IMR-90 (cell line): ENCODE results near the gene RNF2. TPM values are rescaled to one million over a fixed set of nuclear protein-coding genes. Genes with fewer than 3 reads are reported as not detected.

Experiments
- ATAC-seq: fragments of 200-7000 bp; cut with Tn5 transposase; 2 replicates; pipeline ENCODE4 v1.9.1; 2020; ENCODE audit warnings: low read depth, mild to moderate bottlenecking, moderate library complexity
- BruUV-seq: library from RNA; stranded (reverse); fragments of 400-500 nt; replicated peaks from 2 replicates; lab custom pipeline; 2021; lab: Mats Ljungman, UMichigan
- CTCF ChIA-PET: fragments of 300-600 bp; formaldehyde crosslinking; extraction: SDS; loops from one replicate; lab custom pipeline; 2021; ENCODE audit warnings: antibody characterized with exemption; lab: Yijun Ruan, JAX
- POLR2A ChIA-PET: fragments of 300-600 bp; sonication (Branson Sonifier 250); formaldehyde crosslinking; loops from one replicate; lab custom pipeline; 2022; ENCODE audit warnings: antibody characterized with exemption; ENCODE audit not compliant: unreplicated experiment; lab: Charles Lee
- DNase-seq: peaks from one replicate; pipeline ENCODE4 v3.0.0; 2013
- H2AFZ ChIP-seq: replicated peaks from 2 replicates; pipeline ENCODE3; 2013; ENCODE audit warnings: low read length, mild to moderate bottlenecking; ENCODE audit not compliant: poor library complexity
- H2AK5ac ChIP-seq: 2 replicates; pipeline ENCODE4 v1.6.1; 2013; ENCODE audit warnings: low read depth, low read length, inconsistent platforms
- H2AK9ac ChIP-seq: replicated peaks from 2 replicates; pipeline ENCODE3; 2013; ENCODE audit warnings: mild to moderate bottlenecking, low read depth, low read length, moderate library complexity; ENCODE audit not compliant: poor library complexity
- H2BK120ac ChIP-seq: 2 replicates; pipeline ENCODE4 v1.6.1; 2013; ENCODE audit warnings: low read depth, low read length, inconsistent platforms
- H2BK15ac ChIP-seq: 3 replicates; pipeline ENCODE4 v1.6.1; 2013; ENCODE audit warnings: low read depth, low read length, inconsistent platforms
- H2BK20ac ChIP-seq: 2 replicates; pipeline ENCODE4 v1.6.1; 2013; ENCODE audit warnings: low read depth, mild to moderate bottlenecking, inconsistent platforms, low read length, moderate library complexity
- H2BK5ac ChIP-seq: 2 replicates; pipeline ENCODE4 v1.6.1; 2013; ENCODE audit warnings: mild to moderate bottlenecking, low read depth, low read length, inconsistent platforms; ENCODE audit not compliant: poor library complexity, severe bottlenecking
- H3K14ac ChIP-seq: replicated peaks from 2 replicates; pipeline ENCODE4 v1.6.1; 2013; ENCODE audit warnings: low read depth, low read length, inconsistent platforms
- H3K18ac ChIP-seq: 2 replicates; pipeline ENCODE4 v1.6.1; 2013; ENCODE audit warnings: low read depth, low read length, control low read depth
- H3K23ac ChIP-seq: 2 replicates; pipeline ENCODE4 v1.6.1; 2013; ENCODE audit warnings: low read depth, low read length, inconsistent platforms
- H3K27ac ChIP-seq: 2 replicates; pipeline ENCODE4 v1.5.1; 2013; ENCODE audit warnings: mild to moderate bottlenecking, control low read depth, low read length; ENCODE audit not compliant: insufficient read depth
- H3K27me3 ChIP-seq: 2 replicates; pipeline ENCODE4 v1.6.1; 2013; ENCODE audit warnings: low read length; ENCODE audit not compliant: control insufficient read depth, insufficient read depth
- H3K36me3 ChIP-seq: 2 replicates; pipeline ENCODE4 v1.6.1; 2013; ENCODE audit warnings: low read length, mixed read lengths; ENCODE audit not compliant: control insufficient read depth, insufficient read depth
- H3K4ac ChIP-seq: 2 replicates; pipeline ENCODE4 v1.6.1; 2013; ENCODE audit warnings: low read depth, low read length, inconsistent platforms
- H3K4me1 ChIP-seq: 2 replicates; pipeline ENCODE4 v1.6.1; 2013; ENCODE audit warnings: low read length, mixed read lengths; ENCODE audit not compliant: control insufficient read depth, insufficient read depth
- H3K4me2 ChIP-seq: 2 replicates; pipeline ENCODE4 v1.6.1; 2013; ENCODE audit warnings: low read depth, mild to moderate bottlenecking, control low read depth, low read length, moderate library complexity
- H3K4me3 ChIP-seq: 2 replicates; pipeline ENCODE4 v1.5.1; 2013; ENCODE audit warnings: low read depth, mild to moderate bottlenecking, control low read depth, low read length, moderate library complexity; ENCODE audit not compliant: insufficient read depth
- H3K56ac ChIP-seq: 2 replicates; pipeline ENCODE4 v1.6.1; 2013; ENCODE audit warnings: low read length, inconsistent platforms; ENCODE audit not compliant: insufficient read depth; ENCODE audit errors: extremely low read depth
- H3K79me1 ChIP-seq, 2 experiments: 2 replicates each; pipeline ENCODE4 v1.6.1; 2013; ENCODE audit warnings: low read length in 2 of 2, inconsistent platforms in 1 of 2, low read depth in 1 of 2
- H3K9ac ChIP-seq: 2 replicates; pipeline ENCODE4 v1.6.1; 2013; ENCODE audit warnings: low read depth, low read length, control low read depth
- H3K9me1 ChIP-seq: 2 replicates; pipeline ENCODE4 v1.6.1; 2013; ENCODE audit warnings: low read length, inconsistent platforms; ENCODE audit not compliant: insufficient read depth
- H3K9me3 ChIP-seq: 2 replicates; pipeline ENCODE4 v1.6.1; 2013; ENCODE audit warnings: low read length; ENCODE audit not compliant: control insufficient read depth, insufficient read depth
- H4K20me1 ChIP-seq: 2 replicates; pipeline ENCODE4 v1.6.1; 2013; ENCODE audit warnings: low read length, inconsistent platforms; ENCODE audit not compliant: insufficient read depth
- H4K5ac ChIP-seq: 2 replicates; pipeline ENCODE4 v1.6.1; 2013; ENCODE audit warnings: mild to moderate bottlenecking, low read depth, low read length, control low read depth
- H4K8ac ChIP-seq, 2 experiments: 2 replicates each; pipeline ENCODE4 v1.6.1; 2013; ENCODE audit warnings: low read depth in 2 of 2, low read length in 2 of 2, control low read depth in 1 of 2, inconsistent platforms in 1 of 2
- H4K91ac ChIP-seq: 2 replicates; pipeline ENCODE4 v1.6.1; 2013; ENCODE audit warnings: low read depth, low read length, inconsistent platforms; ENCODE audit not compliant: insufficient read depth
- BHLHE40 ChIP-seq: fragments of 150-350 bp; IDR thresholded peaks from 2 replicates; pipeline ENCODE4 v1.6.1; 2016; ENCODE audit warnings: mild to moderate bottlenecking, low read depth, low read length
- RCOR1 ChIP-seq: IDR thresholded peaks from 2 replicates; pipeline ENCODE4 v1.6.1; 2012; ENCODE audit warnings: mild to moderate bottlenecking, low read length, improper control_type of control experiment; ENCODE audit not compliant: insufficient replicate concordance
- SMC3 ChIP-seq: fragments of 150-350 bp; IDR thresholded peaks from 2 replicates; pipeline ENCODE4 v1.6.1; 2016; ENCODE audit warnings: low read depth, mild to moderate bottlenecking, antibody characterized with exemption, low read length, moderate library complexity
- WGBS, 2 experiments: methylation state at CpG; one replicate each; pipeline versions ENCODE4 v1.1.5 to v1.1.7; 2013; ENCODE audit warnings: missing lambda C conversion rate in 2 of 2; ENCODE audit not compliant: insufficient read length in 1 of 2; ENCODE audit errors: extremely low coverage in 2 of 2; 5-methylcytosine and 5-hydroxymethylcytosine counted together
- dilution Hi-C: fragments of 300-500 bp; cut with HindIII; formaldehyde crosslinking; loops from one replicate; pipeline ENCODE4 v1.14.3; 2018; ENCODE audit warnings: low sequenced_read_pairs; ENCODE audit not compliant: unreplicated experiment
- in situ Hi-C: fragments of 300-500 bp; cut with MboI; formaldehyde crosslinking; loops from 3 replicates; pipeline ENCODE4 v1.14.3; 2019; ENCODE audit warnings: low sequenced_read_pairs, inconsistent platforms, mixed read lengths
- intact Hi-C: fragments of 100-400 bp; cut with micrococcal nuclease; formaldehyde crosslinking; loops from 2 replicates; pipeline ENCODE4 v1.10.0; 2022
- polyA plus RNA-seq, 3 experiments: library from polyadenylated mRNA; depleted of rRNA; stranded (reverse); fragments of >200 nt; gene quantifications; 2 replicates each; pipeline ENCODE4 v1.2.3, GENCODE V29; 2012; ENCODE audit warnings: low replicate concordance in 1 of 3
- total RNA-seq: library from RNA; depleted of rRNA; stranded (reverse); fragments of >200 nt; gene quantifications from 2 replicates; pipeline ENCODE4 v1.2.3, GENCODE V29; 2012

Gene RNF2
- total and polyA plus RNA-seq, 2 of the 4 experiments (the other 2 are of a cell fraction) = 22.6 to 48.8 TPM

DNA sequence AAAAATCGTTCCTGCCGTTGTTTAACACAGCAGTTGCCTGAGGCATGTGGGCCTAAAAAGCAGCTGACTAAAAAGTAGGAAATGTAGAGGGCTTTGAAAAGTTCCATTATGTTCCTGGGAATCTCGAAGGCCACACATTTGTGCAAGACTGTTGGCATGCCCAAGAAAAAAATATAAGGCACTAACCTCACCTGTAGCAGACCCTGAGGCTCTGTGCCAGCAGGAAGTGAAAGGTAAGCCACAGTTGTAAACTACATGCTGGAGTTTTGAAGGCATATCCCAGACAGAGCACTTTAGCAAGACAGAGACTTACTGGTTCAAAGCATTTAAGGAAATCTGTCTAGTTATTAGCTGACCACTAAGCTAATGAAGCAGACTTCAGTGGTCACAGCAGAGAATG lies 58.7 kb downstream of the RNF2 start:
- Histone ChIP-seq H2AK9ac (no peak overlapping the region), H4K5ac (no peak overlapping the region), H3K4ac (no peak overlapping the region), H3K9ac (no peak overlapping the region), H3K9me3 (peaks cover 8% of the 10 kb centered on the region), H3K56ac (no peak overlapping the region), H3K4me3 (no peak overlapping the region), H3K36me3 (no peaks in the 10 kb centered on the region; the same call in 1 of the 2 replicates), H2BK20ac (no peak overlapping the region), H2BK120ac (no peak overlapping the region), H3K23ac (no peak overlapping the region), H3K27ac (no peak overlapping the region), H2BK15ac (no peak overlapping the region), H4K20me1 (no peaks in the 10 kb centered on the region), H4K91ac (no peak overlapping the region), H3K4me2 (no peak overlapping the region), H3K79me1 (no peaks in the 10 kb centered on the region), H2AK5ac (no peak overlapping the region), H4K8ac (no peak overlapping the region), H2AFZ (no peak overlapping the region), H3K27me3 (no peaks in the 10 kb centered on the region), H2BK5ac (no peak overlapping the region), H3K18ac (no peak overlapping the region), H3K4me1 (no peaks in the 10 kb centered on the region), H3K9me1 (no peaks in the 10 kb centered on the region), H3K14ac (no peak overlapping the region)
- ChIA-PET POLR2A (no interaction called here), CTCF (no interaction called here)
- BruUV-seq = no TSS peak
- in situ Hi-C loops = no loop called here
- WGBS, 2 experiments = no CpG with 5 or more reads among the region's 3 CpGs
- ATAC-seq (no peak), DNase-seq (no peak)
- TF ChIP-seq RCOR1 (no peak), BHLHE40 (no peak), SMC3 (no peak)
- intact Hi-C loops = no loop called here
- dilution Hi-C loops = no loop called here
